Mesothelial cell of epicardium (in vitro differentiated cells): Measurements from ENCODE around the gene ATP5F1C. TPM values are rescaled to one million over a fixed set of nuclear protein-coding genes. Genes with fewer than 3 reads are reported as not detected.
A peak's percentile ranks its signal among the peaks of the same experiment; 100 is the strongest.

Experiments
- DNase-seq, 2 experiments: peaks; one replicate each; pipeline ENCODE4 v3.0.0; 2021; ENCODE audit warnings: low spot score in 2 of 2; ENCODE audit not compliant: unreplicated experiment in 2 of 2
- H3K27ac Mint-ChIP-seq: 2 replicates; pipeline ENCODE4 v1.8.0; 2021; ENCODE audit warnings: mixed read lengths
- H3K27me3 Mint-ChIP-seq: 2 replicates; pipeline ENCODE4 v1.8.0; 2021; ENCODE audit warnings: low read depth, mixed read lengths
- H3K36me3 Mint-ChIP-seq: 2 replicates; pipeline ENCODE4 v1.8.0; 2021; ENCODE audit warnings: mixed read lengths
- H3K4me1 Mint-ChIP-seq: 2 replicates; pipeline ENCODE4 v1.8.0; 2021; ENCODE audit warnings: mixed read lengths
- H3K4me3 Mint-ChIP-seq: 2 replicates; pipeline ENCODE4 v1.8.0; 2021; ENCODE audit warnings: mild to moderate bottlenecking, moderate library complexity, mixed read lengths
- H3K9me3 Mint-ChIP-seq: 2 replicates; pipeline ENCODE4 v1.8.0; 2021; ENCODE audit warnings: mixed read lengths
- CTCF ChIP-seq: fragments of 200-600 bp; sonication (generic); IDR thresholded peaks from one replicate; pipeline ENCODE4 v1.5.0; 2021; ENCODE audit warnings: antibody characterized with exemption; ENCODE audit not compliant: unreplicated experiment
- total RNA-seq: library from RNA; stranded (reverse); gene quantifications from 3 replicates; pipeline ENCODE4 v1.2.1, GENCODE V29; 2021

ATP5F1C gene
- total RNA-seq, 1 donor from 2014 or later, result 184 TPM

- H3K4me1 Mint-ChIP-seq, result peaks cover 25% of the 10 kb centered on the region
- H3K27ac Mint-ChIP-seq, result no peak overlapping the region
- DNase-seq, result no peak
- no peaks in the 10 kb centered on the region for H3K27me3 Mint-ChIP-seq
- peaks cover 19% of the 10 kb centered on the region for H3K36me3 Mint-ChIP-seq
- no peaks in the 10 kb centered on the region for H3K9me3 Mint-ChIP-seq
- no peak overlapping the region for H3K4me3 Mint-ChIP-seq
- no peak for TF ChIP-seq CTCF
Observed at GRCh38 chr10:7788639-7789286, 786 bp downstream of the ATP5F1C start.

DNA sequence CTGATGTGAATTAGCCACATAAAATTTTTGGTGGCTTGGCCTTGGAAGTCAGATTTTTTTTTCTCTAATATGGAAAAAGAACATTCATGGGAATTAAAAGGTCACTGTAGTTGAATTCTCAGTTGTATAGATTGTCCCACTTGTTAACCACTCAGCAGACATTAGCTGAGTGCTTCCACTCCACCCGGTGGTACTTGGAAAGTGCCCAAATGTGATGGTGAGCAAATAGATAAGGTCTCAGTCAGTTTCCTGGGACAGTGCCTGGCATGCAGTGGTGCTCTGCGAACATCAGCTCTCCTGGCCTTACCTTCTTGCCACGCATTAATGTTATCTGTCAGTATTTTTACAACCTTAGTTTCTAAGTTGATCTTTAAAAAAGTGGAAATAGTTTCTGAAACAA, 1.4 kb downstream of the ATP5F1C start:
- DNase-seq, result no peak
- no peak for TF ChIP-seq CTCF
- peaks cover 21% of the 10 kb centered on the region for H3K36me3 Mint-ChIP-seq
- no peaks in the 10 kb centered on the region for H3K9me3 Mint-ChIP-seq
- H3K4me3 Mint-ChIP-seq, result no peak overlapping the region
- H3K27ac Mint-ChIP-seq, result no peak overlapping the region
- peaks cover 27% of the 10 kb centered on the region for H3K4me1 Mint-ChIP-seq
- H3K27me3 Mint-ChIP-seq, result no peaks in the 10 kb centered on the region

DNA sequence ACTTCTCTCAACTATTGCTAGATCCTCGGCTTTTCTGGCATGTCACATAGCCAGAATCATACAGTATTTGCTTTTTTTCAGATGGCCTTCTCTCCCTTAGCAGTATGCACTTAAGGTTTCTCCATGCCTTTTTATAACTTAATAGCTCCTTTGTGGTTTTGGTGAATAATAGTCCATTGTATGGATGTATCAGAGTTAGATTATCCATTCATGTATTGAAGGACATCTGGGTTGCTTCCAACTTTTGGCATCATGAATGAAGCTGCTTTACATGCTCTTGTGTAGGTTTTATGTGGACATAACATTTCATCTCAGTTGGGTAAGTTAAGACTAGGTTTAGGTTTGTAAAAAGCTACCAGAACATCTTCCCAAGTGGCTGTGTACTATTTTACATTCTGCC, 4.6 kb downstream of the ATP5F1C start:
- H3K27me3 Mint-ChIP-seq, result no peaks in the 10 kb centered on the region
- DNase-seq, result no peak
- H3K27ac Mint-ChIP-seq, result peak overlapping the region; percentile 28
- TF ChIP-seq CTCF, result no peak
- no peak overlapping the region for H3K4me3 Mint-ChIP-seq
- peaks cover 32% of the 10 kb centered on the region for H3K4me1 Mint-ChIP-seq
- no peaks in the 10 kb centered on the region for H3K9me3 Mint-ChIP-seq
- H3K36me3 Mint-ChIP-seq, result peaks cover 34% of the 10 kb centered on the region

DNA sequence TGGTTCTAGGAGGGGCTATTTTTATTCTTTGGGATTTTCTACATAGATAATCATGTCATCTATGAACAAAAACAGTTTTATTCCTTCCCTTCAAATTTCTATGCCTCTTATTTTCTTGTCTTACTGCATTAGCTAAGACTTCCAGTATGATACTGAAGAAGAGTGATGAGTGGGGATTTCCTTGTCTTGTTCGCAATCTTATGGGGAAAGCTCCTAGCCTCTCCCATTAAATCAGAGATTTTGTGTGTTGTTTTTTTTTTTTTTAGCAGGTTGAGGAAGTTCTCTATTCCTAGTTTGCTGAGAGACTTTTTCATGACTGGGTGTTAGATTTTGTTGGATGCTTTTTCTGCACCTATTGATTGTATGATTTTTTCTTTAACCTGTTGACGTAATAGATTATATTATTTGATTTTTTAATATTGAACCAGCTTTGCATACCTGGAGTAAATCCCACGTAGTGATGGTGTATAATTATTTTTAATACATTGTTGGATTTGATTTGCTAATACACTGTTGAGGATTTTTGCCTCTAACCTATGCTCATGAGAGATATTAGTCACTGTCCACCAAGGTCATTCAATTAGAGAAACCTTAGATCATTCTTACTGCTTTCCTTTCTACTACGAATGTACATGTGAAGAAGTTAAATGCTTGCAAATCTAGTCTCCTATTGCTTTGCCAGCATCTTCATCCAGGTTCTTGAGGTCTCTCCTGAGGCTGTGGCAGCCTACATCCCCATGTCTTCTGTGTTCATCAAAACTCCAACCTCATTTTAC, 6.5 kb downstream of the ATP5F1C start:
- no peaks in the 10 kb centered on the region for H3K9me3 Mint-ChIP-seq
- no peaks in the 10 kb centered on the region for H3K27me3 Mint-ChIP-seq
- no peak overlapping the region for H3K27ac Mint-ChIP-seq
- H3K4me3 Mint-ChIP-seq, result no peak overlapping the region
- DNase-seq, result no peak
- peaks cover 38% of the 10 kb centered on the region for H3K36me3 Mint-ChIP-seq
- no peak for TF ChIP-seq CTCF
- peaks cover 23% of the 10 kb centered on the region for H3K4me1 Mint-ChIP-seq

DNA sequence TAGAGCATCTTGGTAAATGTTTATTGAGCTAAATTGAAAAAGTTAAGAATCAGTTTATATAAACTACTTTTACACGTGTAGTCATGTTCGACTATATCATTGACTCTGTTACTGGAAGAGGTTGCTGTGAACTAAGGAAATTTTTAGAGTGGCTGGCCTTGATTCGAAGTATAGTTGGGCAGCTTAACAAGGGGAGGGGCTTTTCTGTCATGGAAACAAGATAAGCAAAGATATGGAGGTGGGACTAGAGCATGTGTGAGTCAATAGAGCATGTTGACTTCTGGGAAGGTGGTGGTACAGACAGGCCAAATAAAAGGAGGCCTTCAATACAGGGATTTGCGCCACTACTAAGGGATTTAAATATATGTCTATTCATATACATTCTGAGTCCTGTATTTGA, 7.6 kb downstream of the ATP5F1C start:
- no peak for DNase-seq
- no peak overlapping the region for H3K4me3 Mint-ChIP-seq
- no peaks in the 10 kb centered on the region for H3K9me3 Mint-ChIP-seq
- H3K27me3 Mint-ChIP-seq, result no peaks in the 10 kb centered on the region
- peaks cover 14% of the 10 kb centered on the region for H3K4me1 Mint-ChIP-seq
- peaks cover 43% of the 10 kb centered on the region for H3K36me3 Mint-ChIP-seq
- TF ChIP-seq CTCF, result no peak
- H3K27ac Mint-ChIP-seq, result no peak overlapping the region
